NCI-H2227 (cell line): ENCODE measurements around the gene NDUFAB1.
"Not testable (repeated sequence)": the region's sequence is repeated elsewhere in the genome, so short reads cannot be mapped to it uniquely, and the experiment has no call there.

Experiments used
- DNase-seq: peaks from one replicate; lab custom pipeline; 2025; ENCODE audit not compliant: unreplicated experiment; lab: John Stamatoyannopoulos, UW

NDUFAB1 gene

GRCh38 chr16:23584186-23585076 lies 11.7 kb downstream of the NDUFAB1 start:
- no peak for DNase-seq

GRCh38 chr16:23583271-23583670 lies 12.8 kb downstream of the NDUFAB1 start:
- DNase-seq = not testable (repeated sequence)

GRCh38 chr16:23581764-23582163 lies 14.4 kb downstream of the NDUFAB1 start:
- DNase-seq = no peak

GRCh38 chr16:23580391-23580790 lies 15.7 kb downstream of the NDUFAB1 start:
- no peak for DNase-seq

GRCh38 chr16:23579371-23579770 lies 16.7 kb downstream of the NDUFAB1 start:
- no peak for DNase-seq

GRCh38 chr16:23578101-23578830 lies 17.9 kb downstream of the NDUFAB1 start:
- no peak for DNase-seq

- DNase-seq = no peak
Observed at GRCh38 chr16:23577493-23577892, 18.6 kb downstream of the NDUFAB1 start.

- no peak for DNase-seq
Observed at GRCh38 chr16:23575834-23576233, 20.3 kb downstream of the NDUFAB1 start.

- DNase-seq = no peak
Observed at GRCh38 chr16:23573817-23574216, 22.3 kb downstream of the NDUFAB1 start.

GRCh38 chr16:23572394-23572793 lies 23.7 kb downstream of the NDUFAB1 start:
- no peak for DNase-seq

- no peak for DNase-seq
Observed at GRCh38 chr16:23571895-23572294, 24.2 kb downstream of the NDUFAB1 start.

GRCh38 chr16:23570992-23571632 lies 25.0 kb downstream of the NDUFAB1 start:
- DNase-seq = no peak

- no peak for DNase-seq
Observed at GRCh38 chr16:23567602-23568001, 28.5 kb downstream of the NDUFAB1 start.

GRCh38 chr16:23566724-23567123 lies 29.4 kb downstream of the NDUFAB1 start:
- DNase-seq = no peak

GRCh38 chr16:23564575-23565363 lies 31.3 kb downstream of the NDUFAB1 start:
- no peak for DNase-seq

- no peak for DNase-seq
Observed at GRCh38 chr16:23563186-23563585, 32.9 kb downstream of the NDUFAB1 start.

- no peak for DNase-seq
Observed at GRCh38 chr16:23562505-23562904, 33.6 kb downstream of the NDUFAB1 start.

- no peak for DNase-seq
Observed at GRCh38 chr16:23561586-23561985, 34.5 kb downstream of the NDUFAB1 start.

GRCh38 chr16:23557779-23558702 lies 38.1 kb downstream of the NDUFAB1 start:
- no peak for DNase-seq
